Esophagus muscularis mucosa (tissue), 4 donors: ENCODE results near the gene HSD3B7. TPM values are rescaled to one million over a fixed set of nuclear protein-coding genes. Genes with fewer than 3 reads are reported as not detected.

Experiments used
- DNase-seq: peaks from one replicate; pipeline ENCODE4 v3.0.0-alpha.2; 2017; ENCODE audit errors: extremely low spot score
- H3K27ac ChIP-seq, 4 donors: fragments of 200-600 bp; sonication (generic); replicated peaks in 1 of 4; 1 replicate in 3 of 4; 2 replicates in 1 of 4; pipeline ENCODE4 v1.5.1; 2016 to 2019; ENCODE audit warnings: mild to moderate bottlenecking in 1 of 4
- H3K27me3 ChIP-seq, 4 donors: fragments of 200-600 bp; sonication (generic); one replicate each; pipeline versions ENCODE4 v1.5.1 to v1.6.0; 2016 to 2019
- H3K36me3 ChIP-seq, 4 donors: fragments of 200-600 bp; sonication (generic); one replicate each; pipeline ENCODE4 v1.5.1; 2016 to 2019
- H3K4me1 ChIP-seq, 4 donors: fragments of 200-600 bp; sonication (generic); one replicate each; pipeline ENCODE4 v1.5.1; 2016 to 2019
- H3K4me3 ChIP-seq, 4 donors: fragments of 200-600 bp; sonication (generic); 1 replicate in 2 of 4; 2 replicates in 2 of 4; pipeline ENCODE4 v1.5.1; 2016 to 2019; ENCODE audit warnings: mild to moderate bottlenecking in 4 of 4, moderate library complexity in 1 of 4
- H3K9me3 ChIP-seq, 4 donors: fragments of 200-600 bp; sonication (generic); 1 replicate in 3 of 4; 2 replicates in 1 of 4; pipeline ENCODE4 v1.5.1; 2016 to 2019
- CTCF ChIP-seq, 3 experiments: fragments of 200-600 bp in 2 of 3; fragments of 450-650 bp in 1 of 3; sonication (generic) in 2 of 3; IDR thresholded peaks; one replicate each; pipeline ENCODE4 v1.5.1; 2017 to 2019; ENCODE audit warnings: antibody characterized with exemption in 3 of 3, mild to moderate bottlenecking in 2 of 3, moderate library complexity in 1 of 3
- EP300 ChIP-seq: sonication (generic); formaldehyde crosslinking; IDR thresholded peaks from one replicate; pipeline ENCODE4 v1.6.1; 2017; ENCODE audit warnings: antibody characterized with exemption
- POLR2A ChIP-seq: fragments of 450-650 bp; IDR thresholded peaks from one replicate; pipeline ENCODE4 v1.6.1; 2017; ENCODE audit warnings: antibody characterized with exemption, moderate library complexity, mild to moderate bottlenecking, low read depth
- POLR2AphosphoS5 ChIP-seq, 2 donors: sonication (generic); formaldehyde crosslinking; IDR thresholded peaks; one replicate each; pipeline ENCODE4 v1.6.1; 2017; ENCODE audit warnings: antibody characterized with exemption in 2 of 2
- WGBS: methylation state at CpG from one replicate; pipeline ENCODE4 v1.1.5; 2018; 5-methylcytosine and 5-hydroxymethylcytosine counted together
- intact Hi-C: fragments of 100-400 bp; cut with DNase I; formaldehyde crosslinking; loops from one replicate; pipeline ENCODE4 v1.15.1; 2023
- total RNA-seq, 4 donors: library from RNA; depleted of rRNA; stranded (reverse); fragments of >200 nt; gene quantifications; one replicate each; pipeline versions ENCODE4 v1.1.0 to v1.2.1, GENCODE V29; 2016

The HSD3B7 gene
- total RNA-seq, 4 donors from 2014 or later = 15.4 to 33.0 (median 17.9) TPM

GRCh38 chr16:30951750-30952149 is 33.3 kb upstream of the HSD3B7 start:
- Histone ChIP-seq H3K27ac (peak overlapping the region; percentile 91 to 99 (median 92)), H3K9me3 (no peaks in the 10 kb centered on the region), H3K27me3 (no peaks in the 10 kb centered on the region), H3K36me3 (peaks cover 0 to 14% (median 9%) of the 10 kb centered on the region in 4 donors), H3K4me1 (peaks cover 32 to 67% (median 62%) of the 10 kb centered on the region in 4 donors), H3K4me3 (no peak overlapping the region)
- 27% methylated on average over 3 of the region's 3 CpGs for WGBS
- no peak for DNase-seq
- intact Hi-C loops = no loop called here
- TF ChIP-seq POLR2AphosphoS5 (IDR thresholded peaks at IDR 0.05) (peak; percentile 49 to 69), CTCF (IDR thresholded peaks at IDR 0.05) (no peak)

GRCh38 chr16:30953111-30953510 is 31.9 kb upstream of the HSD3B7 start:
- no peak for TF ChIP-seq POLR2A
- TF ChIP-seq CTCF (IDR thresholded peaks at IDR 0.05) = no peak
- TF ChIP-seq POLR2AphosphoS5 (IDR thresholded peaks at IDR 0.05) = no peak
- no peak for TF ChIP-seq EP300
- H3K27me3 ChIP-seq = no peaks in the 10 kb centered on the region
- no peak overlapping the region for H3K4me3 ChIP-seq
- 73% methylated on average over 3 of the region's 9 CpGs for WGBS
- intact Hi-C loops = no loop called here
- DNase-seq = no peak
- peaks cover 0 to 8% (median 4%) of the 10 kb centered on the region in 4 donors for H3K36me3 ChIP-seq
- peaks cover 34 to 66% (median 59%) of the 10 kb centered on the region in 4 donors for H3K4me1 ChIP-seq
- peak overlapping the region in 3 of 4 donors; percentile 58 to 91 (median 66) for H3K27ac ChIP-seq
- H3K9me3 ChIP-seq = no peaks in the 10 kb centered on the region

- H3K27ac ChIP-seq = peak overlapping the region; percentile 4 to 91 (median 62)
- intact Hi-C loops = no loop called here
- H3K27me3 ChIP-seq = no peaks in the 10 kb centered on the region
- H3K4me3 ChIP-seq = no peak overlapping the region
- peaks cover 0 to 8% (median 4%) of the 10 kb centered on the region in 4 donors for H3K36me3 ChIP-seq
- 10% methylated on average over 2 of the region's 15 CpGs for WGBS
- peaks cover 36 to 65% (median 60%) of the 10 kb centered on the region in 4 donors for H3K4me1 ChIP-seq
- TF ChIP-seq EP300 = no peak
- peak; percentile 49 to 66 (median 57) for TF ChIP-seq CTCF (IDR thresholded peaks at IDR 0.05)
- DNase-seq = no peak
- no peaks in the 10 kb centered on the region for H3K9me3 ChIP-seq
These were observed 31.4 kb upstream of the HSD3B7 start for GRCh38 chr16:30953511-30954124.

DNA sequence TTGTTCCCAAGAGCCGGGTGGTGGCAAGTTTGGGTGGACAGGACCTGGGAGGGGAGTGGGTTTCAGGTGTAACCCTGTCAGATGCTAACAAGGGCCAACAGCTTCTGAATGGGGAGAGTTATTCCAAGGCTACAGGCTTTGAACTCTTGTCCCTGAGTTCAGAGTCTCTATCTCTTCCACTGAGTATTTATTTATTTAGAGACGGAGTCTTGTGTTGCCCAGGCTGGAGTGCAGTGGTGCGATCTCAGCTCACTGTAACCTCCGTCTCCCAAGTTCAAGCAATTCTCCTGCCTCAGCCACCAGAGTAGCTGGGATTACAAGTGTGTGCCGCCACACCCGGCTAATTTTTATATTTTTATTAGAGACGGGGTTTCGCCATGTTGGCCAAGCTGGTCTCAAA is 30.0 kb upstream of the HSD3B7 start:
- TF ChIP-seq CTCF (IDR thresholded peaks at IDR 0.05) (no peak), EP300 (no peak), POLR2AphosphoS5 (IDR thresholded peaks at IDR 0.05) (no peak), POLR2A (no peak)
- H3K4me3 ChIP-seq = no peak overlapping the region
- intact Hi-C loops = no loop called here
- WGBS = 84% methylated on average over 8 of the region's 8 CpGs
- H3K4me1 ChIP-seq = peaks cover 43 to 70% (median 65%) of the 10 kb centered on the region in 4 donors
- H3K9me3 ChIP-seq = no peaks in the 10 kb centered on the region
- H3K36me3 ChIP-seq = peaks cover 3 to 21% (median 16%) of the 10 kb centered on the region in 4 donors
- DNase-seq = no peak
- H3K27me3 ChIP-seq = no peaks in the 10 kb centered on the region
- H3K27ac ChIP-seq = peak overlapping the region in 1 of 4 donors; percentile 5
